ENCODE results near the gene THAP7. TPM values are rescaled to one million over a fixed set of nuclear protein-coding genes. Genes with fewer than 3 reads are reported as not detected.
"Not testable (repeated sequence)": the region's sequence is repeated elsewhere in the genome, so short reads cannot be mapped to it uniquely, and the experiment has no call there.

Gene THAP7
- total RNA-seq, 6 donors from 2014 or later = 18.9 to 52.4 (median 32.0) TPM

DNA sequence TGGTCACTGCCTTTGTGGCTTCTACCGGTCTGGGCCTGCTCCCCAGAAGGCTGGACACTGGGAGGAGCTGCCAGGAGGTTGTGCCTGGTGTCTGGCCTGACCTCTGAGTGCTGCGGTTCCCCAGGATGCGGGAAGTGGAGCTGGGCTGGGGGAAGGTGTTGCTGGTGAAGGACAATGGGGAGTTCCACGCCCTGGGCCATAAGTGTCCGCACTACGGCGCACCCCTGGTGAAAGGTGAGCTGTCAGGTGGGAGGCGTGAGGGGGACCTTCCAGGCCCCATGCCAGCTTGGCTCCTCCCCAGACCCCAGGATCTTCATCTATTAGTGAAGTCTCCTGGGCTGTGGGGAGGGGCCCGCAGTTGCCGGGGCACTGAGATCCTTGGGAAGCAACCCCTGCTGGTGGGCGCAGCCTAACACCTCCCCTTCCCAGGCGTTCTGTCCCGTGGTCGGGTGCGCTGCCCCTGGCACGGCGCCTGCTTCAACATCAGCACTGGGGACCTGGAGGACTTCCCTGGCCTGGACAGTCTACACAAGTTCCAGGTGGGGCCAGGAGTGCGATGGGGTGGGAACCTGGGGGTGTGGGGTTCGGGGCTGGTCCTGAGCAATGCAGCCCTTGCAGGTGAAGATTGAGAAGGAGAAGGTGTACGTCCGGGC is 28.2 kb downstream of the THAP7 start:
- TF ChIP-seq EP300 (IDR thresholded peaks at IDR 0.05) (no peak), POLR2AphosphoS5 (IDR thresholded peaks at IDR 0.05) (no peak), POLR2A (IDR thresholded peaks at IDR 0.05) (no peak)
- TF ChIP-seq, protein P1, sequence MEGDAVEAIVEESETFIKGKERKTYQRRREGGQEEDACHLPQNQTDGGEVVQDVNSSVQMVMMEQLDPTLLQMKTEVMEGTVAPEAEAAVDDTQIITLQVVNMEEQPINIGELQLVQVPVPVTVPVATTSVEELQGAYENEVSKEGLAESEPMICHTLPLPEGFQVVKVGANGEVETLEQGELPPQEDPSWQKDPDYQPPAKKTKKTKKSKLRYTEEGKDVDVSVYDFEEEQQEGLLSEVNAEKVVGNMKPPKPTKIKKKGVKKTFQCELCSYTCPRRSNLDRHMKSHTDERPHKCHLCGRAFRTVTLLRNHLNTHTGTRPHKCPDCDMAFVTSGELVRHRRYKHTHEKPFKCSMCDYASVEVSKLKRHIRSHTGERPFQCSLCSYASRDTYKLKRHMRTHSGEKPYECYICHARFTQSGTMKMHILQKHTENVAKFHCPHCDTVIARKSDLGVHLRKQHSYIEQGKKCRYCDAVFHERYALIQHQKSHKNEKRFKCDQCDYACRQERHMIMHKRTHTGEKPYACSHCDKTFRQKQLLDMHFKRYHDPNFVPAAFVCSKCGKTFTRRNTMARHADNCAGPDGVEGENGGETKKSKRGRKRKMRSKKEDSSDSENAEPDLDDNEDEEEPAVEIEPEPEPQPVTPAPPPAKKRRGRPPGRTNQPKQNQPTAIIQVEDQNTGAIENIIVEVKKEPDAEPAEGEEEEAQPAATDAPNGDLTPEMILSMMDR (IDR thresholded peaks at IDR 0.05) = no peak
- DNase-seq (peak in 1 of 2 donors; percentile 77), ATAC-seq (ENCODE audit: low FRiP score in 2 of 2) (no peak)
- Histone ChIP-seq H3K4me1 (no peaks in the 10 kb centered on the region), H3K36me3 (no peaks in the 10 kb centered on the region), H3K27me3 (no peaks in the 10 kb centered on the region), H3K27ac (no peak overlapping the region), H3K4me3 (no peak overlapping the region), H3K9me3 (peaks cover 0 to 5% (median 1%) of the 10 kb centered on the region in 4 donors)
- WGBS, 2 donors = 64 to 76% methylated on average over 4 to 15 of the region's 21 CpGs

DNA sequence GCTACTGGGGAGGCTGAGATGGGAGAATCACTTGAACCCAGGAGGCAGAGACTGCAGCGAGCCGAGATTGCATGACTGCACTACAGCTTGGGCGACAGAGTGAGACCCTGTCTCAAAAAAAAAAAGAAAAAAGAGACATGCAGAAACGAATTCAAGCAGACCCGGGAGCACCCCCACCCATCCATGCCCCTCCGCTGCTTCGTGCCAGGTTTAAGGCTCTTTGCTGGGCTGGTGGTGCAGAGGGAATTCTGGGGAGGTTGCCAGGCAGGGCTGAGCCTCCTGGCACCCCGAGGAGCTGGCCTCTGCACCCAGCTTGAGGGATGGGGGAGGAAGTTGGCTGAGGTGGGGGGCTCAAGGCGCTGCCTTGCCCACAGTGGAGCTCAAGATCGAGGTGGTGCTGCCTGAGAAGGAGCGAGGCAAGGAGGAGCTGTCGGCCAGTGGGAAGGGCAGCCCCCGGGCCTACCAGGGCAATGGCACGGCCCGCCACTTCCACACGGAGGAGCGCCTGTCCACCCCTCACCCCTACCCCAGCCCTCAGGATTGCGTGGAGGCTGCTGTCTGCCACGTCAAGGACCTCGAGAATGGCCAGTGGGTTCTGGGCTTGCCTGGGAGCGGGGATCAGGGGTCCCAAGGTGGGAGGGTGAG is 28.9 kb downstream of the THAP7 start:
- TF ChIP-seq POLR2A (IDR thresholded peaks at IDR 0.05) = no peak
- no peak for TF ChIP-seq EP300 (IDR thresholded peaks at IDR 0.05)
- TF ChIP-seq POLR2AphosphoS5 (IDR thresholded peaks at IDR 0.05) = no peak
- TF ChIP-seq, protein P1 (IDR thresholded peaks at IDR 0.05) = no peak

DNA sequence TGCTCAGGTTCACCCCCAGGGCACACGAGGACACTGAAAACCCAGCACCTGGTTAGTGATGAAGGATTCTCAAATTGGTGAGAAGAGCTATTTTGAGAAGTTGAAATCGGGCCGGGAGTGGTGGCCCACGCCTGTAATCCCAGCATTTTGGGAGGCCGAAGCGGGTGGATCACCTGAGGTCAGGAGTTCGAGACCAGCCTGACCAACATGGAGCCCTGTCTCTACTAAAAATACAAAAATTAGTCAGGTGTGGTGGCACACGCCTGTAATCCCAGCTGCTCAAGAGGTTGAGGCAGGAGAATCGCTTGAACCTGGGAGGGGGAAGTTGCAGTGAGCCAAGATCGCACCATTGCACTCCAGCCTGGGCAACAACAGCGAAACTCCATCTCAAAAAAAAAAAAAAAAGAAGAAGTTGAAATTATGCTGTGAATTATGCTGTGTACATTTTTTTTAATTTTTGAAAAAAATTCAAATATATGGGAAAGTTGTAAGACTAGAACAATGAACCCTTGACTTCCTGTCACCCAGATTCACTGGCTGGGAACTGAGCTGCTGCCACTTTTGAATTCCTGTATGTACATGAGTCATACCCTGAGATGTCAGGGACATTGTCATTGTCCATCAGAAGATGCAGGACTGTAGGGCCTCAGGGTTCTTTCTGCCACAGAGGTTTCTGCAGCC is 29.8 kb downstream of the THAP7 start:
- ATAC-seq (ENCODE audit: low FRiP score in 2 of 2); H3K9me3 ChIP-seq; H3K27me3 ChIP-seq; H3K4me3 ChIP-seq; H3K27ac ChIP-seq; H3K36me3 ChIP-seq; DNase-seq; H3K4me1 ChIP-seq: not testable (repeated sequence)
- WGBS, 2 donors = 67% methylated on average over 6 to 11 of the region's 11 CpGs

More for the DNA sequence above, 28.9 kb downstream of the THAP7 start:
- Histone ChIP-seq H3K4me3 (no peak overlapping the region), H3K36me3 (no peaks in the 10 kb centered on the region), H3K4me1 (no peaks in the 10 kb centered on the region), H3K27ac (no peak overlapping the region), H3K9me3 (no peaks in the 10 kb centered on the region), H3K27me3 (no peaks in the 10 kb centered on the region)
- 65 to 79% methylated on average over 12 to 15 of the region's 21 CpGs for WGBS, 2 donors
- DNase-seq (peak in 1 of 2 donors; percentile 62), ATAC-seq (ENCODE audit: low FRiP score in 2 of 2) (no peak)

DNA sequence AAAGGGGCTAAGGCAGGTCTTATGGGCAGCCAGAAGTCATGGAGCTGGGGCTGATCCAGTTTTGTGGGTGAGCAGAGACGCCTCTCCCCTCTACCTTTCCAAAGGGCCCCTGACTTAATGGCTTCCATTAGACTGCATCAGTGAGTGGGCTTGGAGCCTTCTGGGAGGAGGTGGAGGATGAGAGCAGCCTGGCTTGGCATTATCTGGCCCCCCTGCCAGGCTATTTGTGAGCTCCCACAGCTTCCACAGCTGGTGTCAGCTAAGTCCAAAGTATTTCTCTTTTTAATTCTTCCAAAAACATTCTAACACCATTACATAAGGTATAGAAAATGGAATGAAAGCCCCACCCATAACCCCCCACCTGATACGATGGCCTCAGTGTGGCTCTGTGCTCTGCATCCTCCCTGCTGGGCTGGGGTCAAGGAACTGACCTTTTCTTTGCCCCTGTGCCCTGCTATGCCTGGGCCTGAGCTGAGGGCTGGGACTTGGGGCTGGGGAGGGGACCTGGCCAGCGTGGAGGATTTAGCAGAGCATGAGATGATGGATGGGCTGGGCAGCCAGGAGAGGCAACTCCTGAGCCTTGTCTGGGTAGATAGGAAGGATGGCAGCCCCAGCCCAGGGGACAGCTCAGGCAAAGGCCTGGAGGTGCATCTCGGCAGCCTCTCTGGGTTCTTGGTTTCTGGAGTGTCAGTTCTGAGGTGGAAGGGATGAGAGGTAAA is 30.8 kb downstream of the THAP7 start:
- TF ChIP-seq POLR2AphosphoS5 (IDR thresholded peaks at IDR 0.05) = no peak
- TF ChIP-seq POLR2A (IDR thresholded peaks at IDR 0.05) = no peak
- TF ChIP-seq, protein P1 (IDR thresholded peaks at IDR 0.05) = no peak
- TF ChIP-seq EP300 (IDR thresholded peaks at IDR 0.05) = no peak
- DNase-seq (no peak), ATAC-seq (ENCODE audit: low FRiP score in 2 of 2) (no peak)
- 57 to 72% methylated on average over 3 to 4 of the region's 4 CpGs for WGBS, 2 donors
- H3K9me3 ChIP-seq = no peaks in the 10 kb centered on the region
- no peaks in the 10 kb centered on the region for H3K27me3 ChIP-seq
- no peak overlapping the region for H3K27ac ChIP-seq
- H3K4me1 ChIP-seq = no peaks in the 10 kb centered on the region
- no peaks in the 10 kb centered on the region for H3K36me3 ChIP-seq
- no peak overlapping the region for H3K4me3 ChIP-seq
